Loucy (cell line): ENCODE data around the gene PHIP.

Experiments used
- CTCF ChIP-seq: fragments of 200-600 bp; sonication (generic); conservative IDR thresholded peaks from 2 replicates; pipeline ENCODE4 v1.5.1; 2014; ENCODE audit warnings: mild to moderate bottlenecking, antibody characterized with exemption, low read length
- EZH2phosphoT487 ChIP-seq: fragments of 200-600 bp; IDR thresholded peaks from 2 replicates; pipeline ENCODE4 v1.6.1; 2018; ENCODE audit warnings: antibody characterized with exemption, mild to moderate bottlenecking, moderate library complexity, borderline replicate concordance

GRCh38 chr6:78942446-78942845 is 135.6 kb downstream of the PHIP start:
- TF ChIP-seq CTCF (no peak), EZH2phosphoT487 (no peak)
